Measurements from ENCODE around the gene DZANK1.
"Not testable (repeated sequence)": the region's sequence is repeated elsewhere in the genome, so short reads cannot be mapped to it uniquely, and the experiment has no call there.

DZANK1 gene

GRCh38 chr20:18466894-18467730, at the start of gene DZANK1, which contains the start of gene POLR3F:
Gene DZANK1 (minus strand): TSS chr20:18467030. CDS start chr20:18465358, 1,672 bp downstream.
Gene POLR3F (plus strand): TSS chr20:18467390. CDS start chr20:18467507, 117 bp downstream.
- Histone ChIP-seq H3K9me3 (ENCODE audit: control insufficient read depth in 1 of 2, low read length in 2 of 2) (no peaks in the 10 kb centered on the region), H3K4me3 (ENCODE audit: low read depth in 1 of 2, low read length in 2 of 2) (peak within 1 kb of the TSS; percentile 97 to 99), H3K27ac (ENCODE audit: low read depth, low read length) (peak within 1 kb of the TSS; percentile 88), H3K27me3 (ENCODE audit: control insufficient read depth in 1 of 2, insufficient read depth in 2 of 2, low read length in 2 of 2) (no peaks in the 10 kb centered on the region), H3K4me1 (ENCODE audit: control insufficient read depth in 1 of 2, insufficient read depth in 2 of 2, low read length in 2 of 2) (peaks cover 13 to 16% of the 10 kb centered on the region in 2 donors), H3K36me3 (ENCODE audit: control insufficient read depth in 1 of 2, insufficient read depth in 2 of 2, low read length in 2 of 2) (peaks cover 0 to 2% of the 10 kb centered on the region in 2 donors), H3K9ac (ENCODE audit: low read depth in 1 of 2, low read length in 2 of 2) (peak within 1 kb of the TSS; percentile 79 to 83)

GRCh38 chr20:18515973-18516372, 49.1 kb upstream of the DZANK1 start:
- Histone ChIP-seq H3K9me3 (ENCODE audit: control insufficient read depth in 1 of 2, low read length in 2 of 2) (no peaks in the 10 kb centered on the region), H3K4me3 (ENCODE audit: low read depth in 1 of 2, low read length in 2 of 2) (no peak overlapping the region), H3K27ac (ENCODE audit: low read depth, low read length) (no peak overlapping the region), H3K36me3 (ENCODE audit: control insufficient read depth in 1 of 2, insufficient read depth in 2 of 2, low read length in 2 of 2) (peaks cover 5 to 40% of the 10 kb centered on the region in 2 donors), H3K9ac (ENCODE audit: low read depth in 1 of 2, low read length in 2 of 2) (no peak overlapping the region), H3K27me3 (ENCODE audit: control insufficient read depth in 1 of 2, insufficient read depth in 2 of 2, low read length in 2 of 2) (no peaks in the 10 kb centered on the region), H3K4me1 (ENCODE audit: control insufficient read depth in 1 of 2, insufficient read depth in 2 of 2, low read length in 2 of 2) (no peaks in the 10 kb centered on the region)

DNA sequence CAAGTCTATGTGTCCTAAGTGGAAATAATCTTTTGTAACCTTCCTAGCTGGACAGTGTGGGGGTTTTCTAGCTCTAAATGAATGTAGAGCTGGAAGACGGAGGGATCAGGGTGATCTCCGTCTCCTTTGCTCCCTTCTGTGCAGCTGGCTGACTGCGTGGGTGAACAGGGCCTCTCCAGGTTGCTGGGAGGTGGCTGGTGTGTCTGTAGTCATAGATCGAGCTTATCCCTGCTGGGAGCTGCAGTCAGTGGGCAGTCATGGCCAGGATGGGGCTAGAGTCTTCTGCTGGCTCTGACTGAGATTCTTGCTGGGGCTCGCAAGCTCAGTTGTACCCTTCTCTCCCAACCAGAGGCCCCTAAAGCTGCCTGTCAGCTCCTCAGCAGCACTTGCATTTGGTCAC, 47.3 kb upstream of the DZANK1 start:
- Histone ChIP-seq H3K27me3 (ENCODE audit: control insufficient read depth in 1 of 2, insufficient read depth in 2 of 2, low read length in 2 of 2) (no peaks in the 10 kb centered on the region), H3K9me3 (ENCODE audit: control insufficient read depth in 1 of 2, low read length in 2 of 2) (no peaks in the 10 kb centered on the region), H3K9ac (ENCODE audit: low read depth in 1 of 2, low read length in 2 of 2) (no peak overlapping the region), H3K36me3 (ENCODE audit: control insufficient read depth in 1 of 2, insufficient read depth in 2 of 2, low read length in 2 of 2) (peaks cover 5 to 50% of the 10 kb centered on the region in 2 donors), H3K27ac (ENCODE audit: low read depth, low read length) (no peak overlapping the region), H3K4me1 (ENCODE audit: control insufficient read depth in 1 of 2, insufficient read depth in 2 of 2, low read length in 2 of 2) (peaks cover 0 to 5% of the 10 kb centered on the region in 2 donors), H3K4me3 (ENCODE audit: low read depth in 1 of 2, low read length in 2 of 2) (no peak overlapping the region)

- no peaks in the 10 kb centered on the region for H3K9me3 ChIP-seq (ENCODE audit: control insufficient read depth in 1 of 2, low read length in 2 of 2)
Observed at GRCh38 chr20:18513208-18513607, 46.4 kb upstream of the DZANK1 start.

GRCh38 chr20:18511571-18511970, 44.7 kb upstream of the DZANK1 start:
- H3K36me3 ChIP-seq (ENCODE audit: control insufficient read depth in 1 of 2, insufficient read depth in 2 of 2, low read length in 2 of 2) = peaks cover 5 to 43% of the 10 kb centered on the region in 2 donors

More at GRCh38 chr20:18513208-18513607, 46.4 kb upstream of the DZANK1 start:
- H3K27ac ChIP-seq (ENCODE audit: low read depth, low read length) = no peak overlapping the region
- H3K9ac ChIP-seq (ENCODE audit: low read depth in 1 of 2, low read length in 2 of 2) = no peak overlapping the region
- no peak overlapping the region for H3K4me3 ChIP-seq (ENCODE audit: low read depth in 1 of 2, low read length in 2 of 2)
- no peaks in the 10 kb centered on the region for H3K27me3 ChIP-seq (ENCODE audit: control insufficient read depth in 1 of 2, insufficient read depth in 2 of 2, low read length in 2 of 2)
- peaks cover 5 to 50% of the 10 kb centered on the region in 2 donors for H3K36me3 ChIP-seq (ENCODE audit: control insufficient read depth in 1 of 2, insufficient read depth in 2 of 2, low read length in 2 of 2)
- H3K4me1 ChIP-seq (ENCODE audit: control insufficient read depth in 1 of 2, insufficient read depth in 2 of 2, low read length in 2 of 2) = peaks cover 3 to 5% of the 10 kb centered on the region in 2 donors

GRCh38 chr20:18507218-18508191, 40.7 kb upstream of the DZANK1 start, which contains the start of gene SEC23B:
Gene SEC23B (plus strand): TSS chr20:18507940. CDS start chr20:18510836, 2,896 bp downstream.
- H3K27me3 ChIP-seq (ENCODE audit: control insufficient read depth in 1 of 2, insufficient read depth in 2 of 2, low read length in 2 of 2) = no peaks in the 10 kb centered on the region
- H3K4me3 ChIP-seq (ENCODE audit: low read depth in 1 of 2, low read length in 2 of 2) = peak within 1 kb of the TSS; percentile 82 to 94

More at GRCh38 chr20:18511571-18511970, 44.7 kb upstream of the DZANK1 start:
- Histone ChIP-seq H3K4me3 (ENCODE audit: low read depth in 1 of 2, low read length in 2 of 2) (no peak overlapping the region), H3K4me1 (ENCODE audit: control insufficient read depth in 1 of 2, insufficient read depth in 2 of 2, low read length in 2 of 2) (peaks cover 6 to 9% of the 10 kb centered on the region in 2 donors), H3K27ac (ENCODE audit: low read depth, low read length) (no peak overlapping the region), H3K9me3 (ENCODE audit: control insufficient read depth in 1 of 2, low read length in 2 of 2) (no peaks in the 10 kb centered on the region), H3K9ac (ENCODE audit: low read depth in 1 of 2, low read length in 2 of 2) (no peak overlapping the region), H3K27me3 (ENCODE audit: control insufficient read depth in 1 of 2, insufficient read depth in 2 of 2, low read length in 2 of 2) (no peaks in the 10 kb centered on the region)

DNA sequence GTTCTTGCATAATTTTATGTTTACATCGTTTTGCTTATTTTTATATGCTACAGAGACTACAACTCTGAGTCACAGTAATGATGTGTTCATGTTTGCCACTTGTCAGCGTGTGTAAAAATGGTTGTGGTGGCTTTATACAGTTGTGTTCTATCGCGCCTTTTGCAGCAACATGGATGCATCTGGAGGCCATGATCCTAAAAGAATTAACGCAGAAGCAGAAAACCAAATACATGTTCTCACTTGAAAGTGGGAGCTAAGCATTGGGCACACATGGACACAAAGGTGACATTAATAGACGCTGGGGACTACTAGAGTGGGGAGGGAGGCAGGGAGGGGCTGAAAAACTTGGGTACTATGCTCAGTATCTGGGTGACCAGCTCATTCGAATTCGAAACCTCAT, 39.9 kb upstream of the DZANK1 start:
- H3K4me1 ChIP-seq (ENCODE audit: control insufficient read depth in 1 of 2, insufficient read depth in 2 of 2, low read length in 2 of 2) = peaks cover 6 to 9% of the 10 kb centered on the region in 2 donors
- H3K4me3 ChIP-seq (ENCODE audit: low read depth in 1 of 2, low read length in 2 of 2) = peak overlapping the region; percentile 82 to 94
- no peaks in the 10 kb centered on the region for H3K9me3 ChIP-seq (ENCODE audit: control insufficient read depth in 1 of 2, low read length in 2 of 2)
- peak overlapping the region; percentile 89 to 93 for H3K9ac ChIP-seq (ENCODE audit: low read depth in 1 of 2, low read length in 2 of 2)
- peak overlapping the region; percentile 99 for H3K27ac ChIP-seq (ENCODE audit: low read depth, low read length)
- H3K36me3 ChIP-seq (ENCODE audit: control insufficient read depth in 1 of 2, insufficient read depth in 2 of 2, low read length in 2 of 2) = peaks cover 0 to 13% of the 10 kb centered on the region in 2 donors
- no peaks in the 10 kb centered on the region for H3K27me3 ChIP-seq (ENCODE audit: control insufficient read depth in 1 of 2, insufficient read depth in 2 of 2, low read length in 2 of 2)

More at GRCh38 chr20:18507218-18508191, 40.7 kb upstream of the DZANK1 start, which contains the start of gene SEC23B:
- peaks cover 0 to 18% of the 10 kb centered on the region in 2 donors for H3K36me3 ChIP-seq (ENCODE audit: control insufficient read depth in 1 of 2, insufficient read depth in 2 of 2, low read length in 2 of 2)
- H3K27ac ChIP-seq (ENCODE audit: low read depth, low read length) = peak within 1 kb of the TSS; percentile 99
- peak within 1 kb of the TSS; percentile 89 to 93 for H3K9ac ChIP-seq (ENCODE audit: low read depth in 1 of 2, low read length in 2 of 2)
- peaks cover 6 to 9% of the 10 kb centered on the region in 2 donors for H3K4me1 ChIP-seq (ENCODE audit: control insufficient read depth in 1 of 2, insufficient read depth in 2 of 2, low read length in 2 of 2)
- H3K9me3 ChIP-seq (ENCODE audit: control insufficient read depth in 1 of 2, low read length in 2 of 2) = no peaks in the 10 kb centered on the region

DNA sequence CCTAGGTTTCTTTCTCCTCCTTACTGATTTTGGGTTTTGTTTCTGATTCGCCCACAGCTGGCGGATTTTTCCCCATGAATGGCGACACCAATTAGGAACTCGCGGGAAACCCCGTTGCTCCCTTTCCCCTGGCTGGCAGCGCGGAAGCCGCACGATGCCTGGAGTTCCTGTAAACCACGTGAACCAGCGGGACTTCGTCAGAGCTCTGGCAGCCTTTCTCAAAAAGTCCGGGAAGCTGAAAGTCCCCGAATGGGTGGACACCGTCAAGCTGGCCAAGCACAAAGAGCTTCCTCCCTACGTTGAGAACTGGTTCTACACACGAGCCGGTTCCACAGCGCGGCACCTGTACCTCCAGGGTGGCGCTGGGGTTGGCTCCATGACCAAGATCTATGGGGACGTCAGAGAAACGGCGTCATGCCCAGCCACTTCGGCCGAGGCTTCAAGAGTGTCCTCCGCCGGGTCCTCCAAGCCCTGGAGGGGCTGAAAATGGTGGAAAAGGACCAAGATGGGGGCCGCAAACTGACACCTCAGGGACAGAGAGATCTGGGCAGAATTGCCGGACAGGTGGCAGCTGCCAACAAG, 37.7 kb upstream of the DZANK1 start:
- H3K27me3 ChIP-seq (ENCODE audit: control insufficient read depth in 1 of 2, insufficient read depth in 2 of 2, low read length in 2 of 2) = no peaks in the 10 kb centered on the region
- H3K4me1 ChIP-seq (ENCODE audit: control insufficient read depth in 1 of 2, insufficient read depth in 2 of 2, low read length in 2 of 2) = peaks cover 6 to 9% of the 10 kb centered on the region in 2 donors
- no peak overlapping the region for H3K9ac ChIP-seq (ENCODE audit: low read depth in 1 of 2, low read length in 2 of 2)
- H3K4me3 ChIP-seq (ENCODE audit: low read depth in 1 of 2, low read length in 2 of 2) = no peak overlapping the region
- H3K9me3 ChIP-seq (ENCODE audit: control insufficient read depth in 1 of 2, low read length in 2 of 2) = no peaks in the 10 kb centered on the region
- H3K36me3 ChIP-seq (ENCODE audit: control insufficient read depth in 1 of 2, insufficient read depth in 2 of 2, low read length in 2 of 2) = no peaks in the 10 kb centered on the region
- H3K27ac ChIP-seq (ENCODE audit: low read depth, low read length) = no peak overlapping the region

GRCh38 chr20:18501672-18502071, 34.8 kb upstream of the DZANK1 start:
- not testable (repeated sequence) for H3K4me1 ChIP-seq (ENCODE audit: control insufficient read depth in 1 of 2, insufficient read depth in 2 of 2, low read length in 2 of 2); H3K9me3 ChIP-seq (ENCODE audit: control insufficient read depth in 1 of 2, low read length in 2 of 2); H3K36me3 ChIP-seq (ENCODE audit: control insufficient read depth in 1 of 2, insufficient read depth in 2 of 2, low read length in 2 of 2); H3K9ac ChIP-seq (ENCODE audit: low read depth in 1 of 2, low read length in 2 of 2); H3K4me3 ChIP-seq (ENCODE audit: low read depth in 1 of 2, low read length in 2 of 2); H3K27me3 ChIP-seq (ENCODE audit: control insufficient read depth in 1 of 2, insufficient read depth in 2 of 2, low read length in 2 of 2); H3K27ac ChIP-seq (ENCODE audit: low read depth, low read length)
